GM23338 (cell line): ENCODE data around the gene ARL8B. TPM values are rescaled to one million over a fixed set of nuclear protein-coding genes. Genes with fewer than 3 reads are reported as not detected.

Experiments used
- ATAC-seq: fragments of 200-7000 bp; cut with Tn5 transposase; 3 replicates; pipeline ENCODE4 v1.9.1; 2020
- DNase-seq: peaks from one replicate; pipeline ENCODE4 v3.0.0-alpha.2; 2015; ENCODE audit warnings: low spot score
- H2AFZ ChIP-seq: fragments of 200-600 bp; sonication (generic); 2 replicates; pipeline ENCODE4 v1.8.0; 2016; ENCODE audit warnings: antibody characterized with exemption, mild to moderate bottlenecking, moderate library complexity
- H3F3A ChIP-seq: fragments of 200-600 bp; sonication (generic); replicated peaks from 2 replicates; pipeline ENCODE4 v1.8.0; 2017; ENCODE audit warnings: antibody characterized with exemption, mixed run types, low read depth
- H3K27ac ChIP-seq: fragments of 200-600 bp; sonication (generic); 2 replicates; pipeline ENCODE4 v1.6.1; 2016; ENCODE audit warnings: low read depth
- H3K27me3 ChIP-seq: fragments of 200-600 bp; sonication (generic); 2 replicates; pipeline ENCODE4 v1.8.0; 2016; ENCODE audit warnings: mild to moderate bottlenecking, mixed run types, moderate library complexity; ENCODE audit not compliant: insufficient read depth
- H3K36me3 ChIP-seq: fragments of 200-600 bp; sonication (generic); 2 replicates; pipeline ENCODE4 v1.8.0; 2016; ENCODE audit warnings: mild to moderate bottlenecking; ENCODE audit not compliant: insufficient read depth
- H3K4me1 ChIP-seq: fragments of 200-600 bp; sonication (generic); 2 replicates; pipeline ENCODE4 v1.8.0; 2016; ENCODE audit warnings: mild to moderate bottlenecking, moderate library complexity; ENCODE audit not compliant: insufficient read depth
- H3K4me2 ChIP-seq: fragments of 200-600 bp; sonication (generic); 2 replicates; pipeline ENCODE4 v1.7.1; 2017; ENCODE audit warnings: mixed run types
- H3K4me3 ChIP-seq: fragments of 200-600 bp; sonication (generic); 2 replicates; pipeline ENCODE4 v1.6.1; 2016; ENCODE audit warnings: mixed run types
- H3K79me2 ChIP-seq: fragments of 200-600 bp; sonication (generic); replicated peaks from 2 replicates; pipeline ENCODE4 v1.8.0; 2017; ENCODE audit warnings: mild to moderate bottlenecking; ENCODE audit not compliant: insufficient read depth
- H3K9me2 ChIP-seq: fragments of 200-600 bp; sonication (generic); 2 replicates; pipeline ENCODE4 v1.8.0; 2017; ENCODE audit not compliant: insufficient read depth
- H4K20me1 ChIP-seq: fragments of 200-600 bp; sonication (generic); replicated peaks from 2 replicates; pipeline ENCODE4 v1.8.0; 2017; ENCODE audit warnings: mild to moderate bottlenecking; ENCODE audit not compliant: insufficient read depth
- H3K27ac Mint-ChIP-seq: 2 replicates; pipeline ENCODE4 v1.8.0; 2020; ENCODE audit warnings: inconsistent platforms, mild to moderate bottlenecking, moderate library complexity, mixed read lengths
- H3K27me3 Mint-ChIP-seq: 3 replicates; pipeline ENCODE4 v1.8.0; 2022; ENCODE audit warnings: low read depth, mild to moderate bottlenecking, moderate library complexity, mixed read lengths, inconsistent platforms; ENCODE audit not compliant: insufficient read depth, poor library complexity
- H3K36me3 Mint-ChIP-seq: 3 replicates; pipeline ENCODE4 v1.8.0; 2021; ENCODE audit warnings: low read depth, mild to moderate bottlenecking, inconsistent platforms, moderate library complexity, mixed read lengths
- H3K4me1 Mint-ChIP-seq: 3 replicates; pipeline ENCODE4 v1.8.0; 2020; ENCODE audit warnings: mild to moderate bottlenecking, inconsistent platforms, mixed read lengths
- H3K4me3 Mint-ChIP-seq: 3 replicates; pipeline ENCODE4 v1.8.0; 2021; ENCODE audit warnings: moderate library complexity, mild to moderate bottlenecking, inconsistent platforms, mixed read lengths
- H3K9me3 Mint-ChIP-seq: 3 replicates; pipeline ENCODE4 v1.8.0; 2020; ENCODE audit warnings: moderate library complexity, mild to moderate bottlenecking, inconsistent platforms, mixed read lengths
- CREB1 ChIP-seq: fragments of 250-450 bp; sonication (Bioruptor Pico); IDR thresholded peaks from 2 replicates; pipeline ENCODE4 v1.5.0; 2020; ENCODE audit warnings: low read depth, mild to moderate bottlenecking, moderate library complexity
- CTCF ChIP-seq, 2 experiments: fragments of 200-600 bp in 1 of 2; sonication (generic) in 1 of 2; conservative IDR thresholded peaks; 2 replicates each; pipeline versions ENCODE4 v1.5.1 to v1.6.1; 2016 to 2017; ENCODE audit warnings: antibody characterized with exemption in 2 of 2, low read depth in 2 of 2, mild to moderate bottlenecking in 2 of 2, moderate library complexity in 1 of 2
- EZH2 ChIP-seq: fragments of 200-600 bp; sonication (generic); IDR thresholded peaks from one replicate; pipeline ENCODE4 v1.8.0; 2017; ENCODE audit warnings: antibody characterized with exemption, mild to moderate bottlenecking, low read depth; ENCODE audit not compliant: unreplicated experiment
- POLR2AphosphoS5 ChIP-seq: IDR thresholded peaks from 2 replicates; pipeline ENCODE4 v1.6.1; 2016; ENCODE audit warnings: antibody characterized with exemption, low read depth
- REST ChIP-seq: IDR thresholded peaks from one replicate; pipeline ENCODE4 v1.6.1; 2018; ENCODE audit warnings: antibody characterized with exemption; ENCODE audit not compliant: unreplicated experiment
- STAT1 ChIP-seq: IDR thresholded peaks from one replicate; pipeline ENCODE4 v1.6.1; 2016; ENCODE audit warnings: antibody characterized with exemption; ENCODE audit not compliant: unreplicated experiment
- ZNF462 ChIP-seq: fragments of 250-450 bp; sonication (Bioruptor Pico); IDR thresholded peaks from 2 replicates; pipeline ENCODE4 v1.5.0; 2020; ENCODE audit warnings: mild to moderate bottlenecking, moderate library complexity
- polyA plus RNA-seq: library from polyadenylated mRNA; unstranded; fragments of >200 nt; fragmentation: Nextera tagmentation; extraction: Ambion mirVana; gene quantifications from 2 replicates; pipeline ENCODE4 v1.2.1, GENCODE V29; 2016
- total RNA-seq: library from RNA; depleted of rRNA; stranded (reverse); fragments of >200 nt; shearing (Covaris generic); gene quantifications from 2 replicates; pipeline ENCODE4 v1.2.3, GENCODE V29; 2014

ARL8B gene
- total and polyA plus RNA-seq, 2 experiments from 2014 or later, result 25.5 to 40.8 TPM

GRCh38 chr3:5197470-5198312 lies 75.6 kb downstream of the ARL8B start:
- Histone ChIP-seq H3K36me3 (0 out of 2 replicates have a peak, but pooled peaks cover 12% of the 10 kb centered on the region), H4K20me1 (no peaks in the 10 kb centered on the region), H3F3A (no peaks in the 10 kb centered on the region), H3K79me2 (peaks cover 19% of the 10 kb centered on the region), H3K27ac (peak overlapping the region; percentile 93), H3K9me2 (no peaks in the 10 kb centered on the region), H2AFZ (no peak overlapping the region), H3K4me2 (peak overlapping the region; percentile 6; the same call in 1 of the 2 replicates), H3K4me1 (peaks cover 31% of the 10 kb centered on the region), H3K27me3 (no peaks in the 10 kb centered on the region), H3K4me3 (no peak overlapping the region)
- Mint-ChIP-seq H3K4me1 (peaks cover 41% of the 10 kb centered on the region), H3K27ac (peak overlapping the region; percentile 97), H3K27me3 (no peaks in the 10 kb centered on the region), H3K4me3 (no peak overlapping the region; the same call in 2 of the 3 replicates), H3K36me3 (peaks cover 56% of the 10 kb centered on the region), H3K9me3 (no peaks in the 10 kb centered on the region)
- TF ChIP-seq EZH2, result no peak
- TF ChIP-seq STAT1, result no peak
- TF ChIP-seq ZNF462 (CRISPR knock-in tag), result no peak
- no peak for TF ChIP-seq POLR2AphosphoS5
- no peak for TF ChIP-seq CREB1 (CRISPR knock-in tag)
- TF ChIP-seq REST, result no peak
- no peak for TF ChIP-seq CTCF (conservative IDR thresholded peaks at IDR 0.05; ENCODE audit: low read depth in 2 of 2)
- ATAC-seq (no peak), DNase-seq (peak; percentile 31)
